PC-9 (cell line): ENCODE data around the gene CNNM3. TPM values are rescaled to one million over a fixed set of nuclear protein-coding genes. Genes with fewer than 3 reads are reported as not detected.

Source experiments
- BruUV-seq: library from RNA; stranded (reverse); fragments of 400-500 nt; replicated peaks from 2 replicates; lab custom pipeline; 2021; lab: Mats Ljungman, UMichigan
- CTCF ChIA-PET: fragments of 300-600 bp; sonication (Branson Sonifier 250); formaldehyde crosslinking; loops from one replicate; lab custom pipeline; 2022; ENCODE audit warnings: antibody characterized with exemption; lab: Charles Lee
- POLR2A ChIA-PET: fragments of 300-600 bp; sonication (Branson Sonifier 250); formaldehyde crosslinking; loops from one replicate; lab custom pipeline; 2022; ENCODE audit warnings: antibody characterized with exemption; ENCODE audit not compliant: unreplicated experiment; lab: Charles Lee
- DNase-seq, 2 experiments: peaks; one replicate each; pipeline versions ENCODE4 v3.0.0 to v3.0.0-alpha.2; 2015 to 2022; ENCODE audit warnings: mixed read lengths in 1 of 2
- H2AFZ ChIP-seq: fragments of 200-600 bp; sonication (generic); 2 replicates; pipeline ENCODE4 v1.8.1; 2017; ENCODE audit warnings: antibody characterized with exemption
- H3F3A ChIP-seq: fragments of 200-600 bp; sonication (generic); 2 replicates; pipeline ENCODE4 v1.8.1; 2017; ENCODE audit warnings: antibody characterized with exemption, mild to moderate bottlenecking, low read depth; ENCODE audit not compliant: insufficient read depth
- H3K27ac ChIP-seq: fragments of 200-600 bp; sonication (generic); 2 replicates; pipeline ENCODE4 v1.6.1; 2016; ENCODE audit warnings: mixed run types
- H3K27me3 ChIP-seq: fragments of 200-600 bp; sonication (generic); 2 replicates; pipeline ENCODE4 v1.6.1; 2016; ENCODE audit warnings: low read depth, mixed run types; ENCODE audit not compliant: insufficient read depth
- H3K36me3 ChIP-seq: fragments of 200-600 bp; sonication (generic); 2 replicates; pipeline ENCODE4 v1.6.1; 2016; ENCODE audit warnings: low read depth, mixed run types
- H3K4me1 ChIP-seq: fragments of 200-600 bp; sonication (generic); replicated peaks from 2 replicates; pipeline ENCODE4 v1.6.1; 2016; ENCODE audit warnings: mixed run types; ENCODE audit not compliant: insufficient read depth
- H3K4me2 ChIP-seq: fragments of 200-600 bp; sonication (generic); 2 replicates; pipeline ENCODE4 v1.6.1; 2017; ENCODE audit warnings: mixed run types
- H3K4me3 ChIP-seq: fragments of 200-600 bp; sonication (generic); 2 replicates; pipeline ENCODE4 v1.6.1; 2016; ENCODE audit warnings: mixed run types
- H3K79me2 ChIP-seq: fragments of 200-600 bp; sonication (generic); 2 replicates; pipeline ENCODE4 v1.6.1; 2017; ENCODE audit warnings: low read depth, mixed run types
- H3K9me2 ChIP-seq: fragments of 200-600 bp; sonication (generic); 2 replicates; pipeline ENCODE4 v1.8.1; 2017; ENCODE audit warnings: mild to moderate bottlenecking; ENCODE audit not compliant: insufficient read depth
- H3K9me3 ChIP-seq: fragments of 200-600 bp; sonication (generic); 2 replicates; pipeline ENCODE4 v1.8.1; 2016; ENCODE audit warnings: low read depth; ENCODE audit not compliant: insufficient read depth
- H4K20me1 ChIP-seq: fragments of 200-600 bp; sonication (generic); 2 replicates; pipeline ENCODE4 v1.8.1; 2017; ENCODE audit not compliant: insufficient read depth
- CTCF ChIP-seq: fragments of 200-600 bp; sonication (generic); conservative IDR thresholded peaks from 2 replicates; pipeline ENCODE4 v1.6.1; 2017; ENCODE audit warnings: mixed run types, antibody characterized with exemption, mild to moderate bottlenecking, moderate library complexity
- EZH2 ChIP-seq: fragments of 200-600 bp; sonication (generic); IDR thresholded peaks from 2 replicates; pipeline ENCODE4 v1.8.0; 2017; ENCODE audit warnings: antibody characterized with exemption, low read depth
- intact Hi-C: fragments of 100-400 bp; cut with micrococcal nuclease; formaldehyde crosslinking; loops from one replicate; pipeline ENCODE4 v1.10.0; 2022; ENCODE audit not compliant: unreplicated experiment
- total RNA-seq: library from RNA; stranded (reverse); gene quantifications from 2 replicates; pipeline ENCODE4 v1.2.3, GENCODE V29; 2021

CNNM3 gene
- total RNA-seq, 1 experiment from 2014 or later = 28.7 TPM

GRCh38 chr2:96835830-96836229 lies 19.8 kb downstream of the CNNM3 start:
- Histone ChIP-seq H3K4me1 (peaks cover 25% of the 10 kb centered on the region), H3K79me2 (no peaks in the 10 kb centered on the region), H2AFZ (no peak overlapping the region), H3K27ac (no peak overlapping the region), H3K9me2 (no peaks in the 10 kb centered on the region), H3K9me3 (no peaks in the 10 kb centered on the region), H4K20me1 (no peaks in the 10 kb centered on the region), H3K4me2 (no peak overlapping the region), H3K4me3 (no peak overlapping the region), H3K27me3 (no peaks in the 10 kb centered on the region), H3K36me3 (peaks cover 15% of the 10 kb centered on the region), H3F3A (peaks cover 31% of the 10 kb centered on the region)
- DNase-seq = no peak
- TF ChIP-seq EZH2 (no peak), CTCF (no peak)
- BruUV-seq = no TSS peak
- intact Hi-C loops = no loop called here
- ChIA-PET CTCF (interaction anchor here (0.6 kb wide), 1 partner anchor 117 kb away, joined by 4 read pairs; no protein-coding TSS in a partner anchor), POLR2A (no interaction called here)

GRCh38 chr2:96837575-96837974 lies 21.5 kb downstream of the CNNM3 start:
- Histone ChIP-seq H3K79me2 (no peaks in the 10 kb centered on the region), H3K36me3 (peaks cover 15% of the 10 kb centered on the region), H3K27me3 (no peaks in the 10 kb centered on the region), H4K20me1 (no peaks in the 10 kb centered on the region), H2AFZ (no peak overlapping the region), H3K4me1 (peaks cover 15% of the 10 kb centered on the region), H3K9me3 (no peaks in the 10 kb centered on the region), H3K4me2 (no peak overlapping the region), H3K4me3 (no peak overlapping the region), H3K27ac (no peak overlapping the region), H3F3A (peaks cover 14% of the 10 kb centered on the region), H3K9me2 (no peaks in the 10 kb centered on the region)
- ChIA-PET POLR2A (no interaction called here), CTCF (no interaction called here)
- TF ChIP-seq EZH2 = no peak
- TF ChIP-seq CTCF = no peak
- DNase-seq = no peak
- intact Hi-C loops = no loop called here
- BruUV-seq = no TSS peak

- no peak overlapping the region for H3K4me3 ChIP-seq
- no peak overlapping the region for H2AFZ ChIP-seq
- H3K4me2 ChIP-seq = no peak overlapping the region
- H3K4me1 ChIP-seq = peaks cover 4% of the 10 kb centered on the region
- intact Hi-C loops = no loop called here
- TF ChIP-seq CTCF (no peak), EZH2 (no peak)
- BruUV-seq = no TSS peak
- no peak overlapping the region for H3K27ac ChIP-seq
- CTCF ChIA-PET = no interaction called here
- no peaks in the 10 kb centered on the region for H3K9me3 ChIP-seq
- H3K79me2 ChIP-seq = no peaks in the 10 kb centered on the region
- H3K36me3 ChIP-seq = peaks cover 10% of the 10 kb centered on the region
- POLR2A ChIA-PET = no interaction called here
- H4K20me1 ChIP-seq = no peaks in the 10 kb centered on the region
- no peaks in the 10 kb centered on the region for H3K9me2 ChIP-seq
- H3K27me3 ChIP-seq = no peaks in the 10 kb centered on the region
- peaks cover 3% of the 10 kb centered on the region for H3F3A ChIP-seq
- no peak for DNase-seq
Observed at GRCh38 chr2:96838345-96839292, 22.6 kb downstream of the CNNM3 start.
